GM20431 (cell line): Measurements from ENCODE around the gene KRTAP3-3.
"Not testable (repeated sequence)": the region's sequence is repeated elsewhere in the genome, so short reads cannot be mapped to it uniquely, and the experiment has no call there.

ENCODE experiments used
- in situ Hi-C: fragments of 300-500 bp; cut with MseI, MboI; formaldehyde crosslinking; loops from one replicate; pipeline ENCODE4 v1.15.0; 2020; ENCODE audit warnings: low sequenced_read_pairs; ENCODE audit not compliant: unreplicated experiment

KRTAP3-3 gene

DNA sequence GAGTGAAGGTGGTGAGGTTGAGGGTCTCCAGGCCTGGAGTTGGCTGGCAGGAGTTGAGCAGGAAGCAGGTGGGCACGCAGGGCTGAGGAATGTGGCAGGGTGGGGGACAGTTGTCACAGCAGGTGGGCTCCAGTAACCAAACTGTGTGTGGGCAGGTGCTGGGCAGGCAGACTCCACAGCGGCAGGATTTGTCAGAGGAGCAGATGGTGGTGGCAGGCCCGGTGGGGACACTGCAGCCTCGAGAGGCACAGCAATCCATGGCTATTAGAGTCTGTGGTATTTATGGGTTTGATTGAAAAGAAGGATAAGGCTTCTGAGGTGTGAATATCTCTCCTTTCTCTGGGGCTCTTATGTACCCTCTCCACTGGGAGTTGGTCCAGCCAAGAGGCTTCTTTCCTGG lies at the start of gene KRTAP3-3:
KRTAP3-3 (minus strand) TSS at position 326 of the 400 bp plus-strand sequence; CDS start at position 259, 67 bp downstream.
- in situ Hi-C loops: no loop called here

DNA sequence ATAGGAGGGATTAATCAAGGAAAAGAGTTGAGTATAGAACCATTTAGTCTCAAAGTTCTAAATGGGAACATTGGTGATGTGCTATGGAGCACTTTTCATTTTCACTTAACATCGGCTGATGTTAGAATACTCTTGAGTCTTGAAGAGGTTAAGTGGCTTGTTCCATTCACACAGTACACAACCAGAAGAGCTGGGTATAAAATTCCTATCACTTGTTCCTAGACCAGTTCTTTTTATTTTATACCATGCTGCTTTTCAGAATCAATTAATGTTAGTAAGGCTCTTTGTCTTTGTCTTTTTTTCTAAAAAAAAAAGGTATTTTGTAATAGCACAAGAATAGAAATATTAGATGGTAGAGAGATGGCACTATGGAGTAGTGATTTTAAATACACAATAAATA lies 49.0 kb upstream of the KRTAP3-3 start:
- in situ Hi-C loops: no loop called here

GRCh38 chr17:41040783-41041571 lies 47.0 kb upstream of the KRTAP3-3 start, which contains the start of gene KRTAP1-1:
Gene KRTAP1-1, minus strand, starts transcription at chr17:41041450. Its CDS starts 53 bp downstream, at chr17:41041397.
- in situ Hi-C loops: not testable (repeated sequence)

DNA sequence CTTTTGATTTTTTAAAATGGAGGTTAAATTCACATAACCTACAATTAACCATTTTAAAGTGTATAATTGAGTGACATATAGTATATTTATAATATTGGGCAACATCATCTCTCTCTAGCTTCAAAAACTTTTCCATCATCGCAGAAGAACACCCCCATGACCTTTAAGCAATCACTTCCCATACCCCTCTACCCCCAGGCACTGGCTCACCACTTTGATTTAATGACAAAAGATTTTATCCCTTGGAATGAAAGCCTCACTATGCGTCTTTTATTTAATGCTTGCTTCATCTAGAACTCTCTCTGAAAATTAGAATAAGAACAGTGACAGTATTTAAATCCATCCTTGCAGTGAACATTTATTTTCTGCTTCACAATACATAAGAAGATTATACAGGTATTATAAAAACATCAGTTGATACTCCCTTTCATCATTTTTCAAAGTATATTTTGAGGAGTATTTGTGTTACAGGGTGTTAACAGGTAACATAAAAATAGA lies 43.9 kb upstream of the KRTAP3-3 start:
- in situ Hi-C loops: no loop called here

- in situ Hi-C loops: not testable (repeated sequence)
These were observed 40.5 kb upstream of the KRTAP3-3 start, which contains the start of gene KRTAP1-3 for GRCh38 chr17:41034346-41034935. Gene KRTAP1-3, minus strand, starts transcription at chr17:41034874. Its CDS starts 53 bp downstream, at chr17:41034821.

GRCh38 chr17:41029633-41030245 lies 35.8 kb upstream of the KRTAP3-3 start, which contains the start of gene KRTAP1-4:
Gene KRTAP1-4, minus strand, starts transcription at chr17:41030195. Its CDS starts 117 bp downstream, at chr17:41030078.
- in situ Hi-C loops: no loop called here

DNA sequence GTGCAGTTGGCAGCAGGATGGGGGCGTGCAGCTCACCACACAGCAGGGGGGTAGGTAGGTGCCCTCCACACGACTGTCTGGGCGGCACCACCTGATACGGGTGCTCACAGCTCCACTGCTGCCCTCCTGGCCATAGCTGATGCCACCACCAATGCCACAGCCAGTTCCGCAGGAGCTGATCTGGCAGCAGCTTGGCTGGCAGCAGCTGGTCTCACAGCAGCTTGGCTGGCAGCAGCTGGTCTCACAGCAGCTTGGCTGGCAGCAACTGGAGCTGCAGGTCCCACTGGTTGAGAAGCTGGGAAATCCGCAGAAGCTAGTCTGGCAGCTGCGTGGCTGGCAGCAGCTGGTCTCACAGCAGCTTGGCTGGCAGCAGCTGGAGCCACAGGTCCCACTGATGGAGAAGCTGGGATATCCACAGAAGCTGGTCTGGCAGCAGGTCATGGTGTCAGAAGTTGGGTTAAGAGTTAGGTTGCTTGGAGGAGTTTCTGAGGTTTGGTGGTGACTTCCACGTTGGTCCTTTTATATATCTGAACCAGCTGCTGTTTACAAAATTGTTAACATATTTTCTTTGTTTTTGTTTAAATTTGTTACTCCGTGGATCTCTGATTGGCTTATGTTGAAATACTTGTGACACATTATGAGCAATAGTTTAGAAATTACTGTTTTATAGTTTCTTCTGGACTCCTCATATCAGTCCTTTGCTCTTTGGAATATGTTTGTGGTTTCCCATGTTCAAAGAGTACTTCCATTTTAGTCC lies 32.9 kb upstream of the KRTAP3-3 start, which contains the start of gene KRTAP1-5:
KRTAP1-5 (minus strand) TSS at position 494 of the 757 bp plus-strand sequence; CDS start at position 441, 53 bp downstream.
- in situ Hi-C loops: no loop called here

DNA sequence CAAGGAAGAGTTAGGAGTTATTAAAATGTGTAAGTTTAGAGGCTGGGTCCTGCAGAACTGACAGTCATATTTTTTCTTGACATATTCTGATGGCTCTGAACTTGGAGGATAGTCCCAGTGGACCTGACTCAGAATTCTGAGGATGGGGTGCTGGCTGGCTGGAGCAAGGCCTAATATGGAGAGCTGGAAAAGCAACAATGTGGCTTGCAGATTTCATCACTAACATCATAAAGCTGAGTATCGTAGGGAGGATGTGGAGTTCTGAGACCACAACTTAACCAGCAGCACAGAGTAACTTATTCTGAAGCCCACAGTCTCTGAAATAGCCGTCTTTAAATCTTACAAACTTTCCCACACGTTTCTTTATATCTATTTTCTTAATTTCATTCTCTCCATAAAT lies 30.7 kb upstream of the KRTAP3-3 start:
- in situ Hi-C loops: no loop called here

- in situ Hi-C loops: no loop called here
These were observed 26.4 kb upstream of the KRTAP3-3 start for GRCh38 chr17:41020336-41020735.

GRCh38 chr17:41019415-41019814 lies 25.5 kb upstream of the KRTAP3-3 start:
- in situ Hi-C loops: no loop called here

DNA sequence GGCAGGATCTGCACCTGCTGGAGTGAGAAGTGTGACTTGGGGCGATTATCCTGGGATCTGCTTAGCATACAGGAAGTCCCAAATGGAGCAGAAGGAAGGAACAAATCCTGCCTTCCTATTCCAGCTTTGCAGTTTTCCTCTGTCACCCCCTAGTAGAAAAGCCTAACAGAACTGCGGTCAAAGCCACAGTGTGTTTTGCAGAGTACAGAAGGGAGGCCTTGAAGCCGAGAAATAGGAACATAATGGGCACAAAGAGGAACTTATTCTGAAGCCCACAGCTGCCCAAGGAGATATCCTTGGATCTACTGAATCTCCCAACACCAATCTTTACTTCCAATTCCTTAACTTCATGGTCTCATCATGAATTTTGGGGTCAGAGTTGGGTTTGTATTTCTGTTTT lies 24.6 kb upstream of the KRTAP3-3 start:
- in situ Hi-C loops: no loop called here

DNA sequence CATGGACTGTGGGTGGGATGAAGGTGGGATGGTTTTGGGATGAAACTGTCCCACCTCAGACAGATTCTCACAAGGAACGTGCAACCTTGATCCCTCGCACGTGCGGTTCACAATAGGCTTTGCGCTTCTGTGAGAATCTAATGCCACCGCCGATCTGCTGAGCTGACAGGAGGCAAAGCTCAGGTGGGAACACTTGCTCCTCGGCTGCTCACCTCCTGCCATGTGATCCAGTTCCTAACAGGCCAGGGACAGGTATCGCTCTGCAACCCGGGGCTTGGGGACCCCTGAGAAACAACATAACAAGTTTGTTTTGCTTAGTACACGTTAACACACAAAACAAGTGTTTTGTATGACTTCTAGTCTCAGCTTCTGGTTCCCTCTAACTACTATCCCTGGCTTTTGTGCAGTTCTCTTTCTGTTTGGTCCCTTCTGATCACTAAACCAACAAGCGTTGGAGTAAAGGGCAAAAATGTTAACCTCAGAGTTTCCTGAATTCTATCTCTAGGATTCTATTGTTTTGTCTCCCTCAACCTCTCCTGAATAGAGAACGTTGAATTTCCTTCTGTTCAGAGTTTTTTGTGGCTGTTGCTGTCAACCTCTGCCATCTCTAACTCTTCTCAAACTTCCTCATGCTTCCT lies 22.7 kb upstream of the KRTAP3-3 start:
- in situ Hi-C loops: no loop called here

DNA sequence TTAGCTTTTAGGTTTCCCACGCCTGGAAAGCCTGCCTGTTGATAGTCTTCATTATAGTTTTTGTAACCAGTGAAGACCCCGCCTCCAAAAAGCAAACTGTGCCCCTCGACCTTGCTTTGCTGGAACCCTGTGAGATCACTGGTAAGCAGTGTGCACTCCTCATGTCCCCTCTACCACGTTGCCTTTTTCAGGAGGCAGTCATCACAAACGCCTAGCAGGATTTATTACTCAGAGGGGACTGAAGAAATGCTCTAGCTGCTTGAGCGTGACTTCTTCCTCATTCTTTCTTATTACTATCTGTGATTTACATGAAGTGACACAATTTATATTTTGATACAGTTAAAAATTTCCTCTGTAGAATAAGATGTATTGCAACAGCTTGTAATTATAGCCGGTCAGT lies 21.5 kb upstream of the KRTAP3-3 start:
- in situ Hi-C loops: no loop called here

DNA sequence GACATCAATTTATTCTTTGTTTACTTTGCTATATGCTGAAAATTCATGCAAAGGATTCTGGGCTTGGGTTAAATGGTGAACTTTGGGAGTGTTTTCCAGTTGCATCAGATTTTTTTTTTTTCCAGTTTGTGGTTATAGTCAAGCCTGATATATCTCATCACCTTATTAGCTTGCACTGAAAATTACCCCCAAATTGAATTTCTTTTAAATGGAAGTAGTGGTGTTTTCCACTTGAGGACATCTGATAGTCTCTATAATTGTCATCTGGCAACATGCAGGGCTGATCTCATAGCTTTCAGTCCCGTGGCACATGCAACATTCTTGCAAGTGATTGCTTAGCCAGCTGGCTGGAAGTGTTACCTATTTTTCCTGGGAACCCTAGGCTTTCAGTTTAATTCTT lies 19.6 kb upstream of the KRTAP3-3 start:
- in situ Hi-C loops: no loop called here

DNA sequence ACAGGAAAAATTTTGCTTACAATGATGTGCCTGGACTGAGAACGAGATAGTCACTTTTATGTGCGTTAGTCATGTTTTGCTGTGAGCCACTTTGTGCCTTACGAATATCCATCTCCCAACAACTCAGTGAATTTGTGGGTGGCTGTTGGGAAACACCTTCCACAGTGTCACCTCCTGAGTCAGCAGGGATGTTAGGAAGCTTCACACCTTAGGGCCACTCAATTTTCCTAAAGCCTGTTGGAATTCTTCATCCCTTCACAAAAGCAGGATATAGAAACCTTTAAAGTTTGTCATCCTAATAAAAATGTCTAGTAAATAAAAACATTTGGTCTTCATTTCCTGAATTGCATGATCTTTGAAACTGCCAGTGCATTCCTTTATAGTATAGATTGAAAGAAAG lies 19.2 kb upstream of the KRTAP3-3 start:
- in situ Hi-C loops: no loop called here

GRCh38 chr17:41012326-41013120 lies 18.6 kb upstream of the KRTAP3-3 start:
- in situ Hi-C loops: no loop called here

GRCh38 chr17:41010441-41010840 lies 16.5 kb upstream of the KRTAP3-3 start:
- in situ Hi-C loops: no loop called here

DNA sequence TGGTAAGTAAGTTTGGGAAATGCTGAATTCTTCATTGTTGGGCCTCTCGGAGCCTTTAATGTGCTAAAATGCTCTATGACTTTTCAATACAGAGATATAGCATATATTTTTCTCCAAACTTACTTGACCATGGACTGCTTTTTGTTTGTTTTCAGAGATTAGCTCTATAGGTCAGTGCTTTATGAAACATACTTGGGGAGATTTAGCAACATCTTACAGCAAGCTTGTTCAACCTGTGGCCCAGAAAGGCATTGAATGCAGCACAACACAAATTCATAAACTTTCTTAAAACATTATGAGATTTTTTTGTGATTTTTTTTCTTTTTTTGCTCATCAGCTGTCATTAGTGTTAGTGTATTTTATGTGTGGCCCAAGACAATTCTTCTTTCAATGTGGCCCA lies 16.0 kb upstream of the KRTAP3-3 start:
- in situ Hi-C loops: no loop called here

- in situ Hi-C loops: no loop called here
These were observed 15.4 kb upstream of the KRTAP3-3 start for GRCh38 chr17:41009301-41009760.
